Progenitor cell of endocrine pancreas (in vitro differentiated cells): ENCODE results near the gene RPH3AL. TPM values are rescaled to one million over a fixed set of nuclear protein-coding genes. Genes with fewer than 3 reads are reported as not detected.

ENCODE experiments used
- DNase-seq: peaks from one replicate; pipeline ENCODE4 v3.0.0; 2021; ENCODE audit warnings: low spot score; ENCODE audit not compliant: unreplicated experiment
- H3K27ac Mint-ChIP-seq: 2 replicates; pipeline ENCODE4 v1.8.0; 2021; ENCODE audit warnings: mild to moderate bottlenecking, moderate library complexity, mixed read lengths
- H3K27me3 Mint-ChIP-seq: 2 replicates; pipeline ENCODE4 v1.8.0; 2021; ENCODE audit warnings: mixed read lengths
- H3K36me3 Mint-ChIP-seq: 2 replicates; pipeline ENCODE4 v1.8.0; 2022; ENCODE audit warnings: mixed read lengths; ENCODE audit not compliant: insufficient read depth
- H3K4me1 Mint-ChIP-seq: 2 replicates; pipeline ENCODE4 v1.8.0; 2021; ENCODE audit warnings: low read depth, mixed read lengths
- H3K4me3 Mint-ChIP-seq: 2 replicates; pipeline ENCODE4 v1.8.0; 2021; ENCODE audit warnings: low read depth, mild to moderate bottlenecking, moderate library complexity, mixed read lengths
- H3K9me3 Mint-ChIP-seq: 2 replicates; pipeline ENCODE4 v1.8.0; 2021; ENCODE audit warnings: low read depth, mixed read lengths
- total RNA-seq: library from RNA; stranded (reverse); gene quantifications from 2 replicates; pipeline ENCODE4 v1.2.1, GENCODE V29; 2021
- TF ChIP-seq, protein P1 (sequence below): fragments of 200-600 bp; sonication (generic); IDR thresholded peaks from one replicate; pipeline ENCODE4 v1.5.0; 2021; ENCODE audit warnings: antibody characterized with exemption, mild to moderate bottlenecking; ENCODE audit not compliant: unreplicated experiment

Gene RPH3AL
- total RNA-seq, 1 donor from 2014 or later = 47.6 TPM

- TF ChIP-seq, protein P1, sequence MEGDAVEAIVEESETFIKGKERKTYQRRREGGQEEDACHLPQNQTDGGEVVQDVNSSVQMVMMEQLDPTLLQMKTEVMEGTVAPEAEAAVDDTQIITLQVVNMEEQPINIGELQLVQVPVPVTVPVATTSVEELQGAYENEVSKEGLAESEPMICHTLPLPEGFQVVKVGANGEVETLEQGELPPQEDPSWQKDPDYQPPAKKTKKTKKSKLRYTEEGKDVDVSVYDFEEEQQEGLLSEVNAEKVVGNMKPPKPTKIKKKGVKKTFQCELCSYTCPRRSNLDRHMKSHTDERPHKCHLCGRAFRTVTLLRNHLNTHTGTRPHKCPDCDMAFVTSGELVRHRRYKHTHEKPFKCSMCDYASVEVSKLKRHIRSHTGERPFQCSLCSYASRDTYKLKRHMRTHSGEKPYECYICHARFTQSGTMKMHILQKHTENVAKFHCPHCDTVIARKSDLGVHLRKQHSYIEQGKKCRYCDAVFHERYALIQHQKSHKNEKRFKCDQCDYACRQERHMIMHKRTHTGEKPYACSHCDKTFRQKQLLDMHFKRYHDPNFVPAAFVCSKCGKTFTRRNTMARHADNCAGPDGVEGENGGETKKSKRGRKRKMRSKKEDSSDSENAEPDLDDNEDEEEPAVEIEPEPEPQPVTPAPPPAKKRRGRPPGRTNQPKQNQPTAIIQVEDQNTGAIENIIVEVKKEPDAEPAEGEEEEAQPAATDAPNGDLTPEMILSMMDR = no peak
- Mint-ChIP-seq H3K36me3 (peaks cover 3% of the 10 kb centered on the region), H3K4me1 (peaks cover 2% of the 10 kb centered on the region), H3K27ac (no peak overlapping the region), H3K9me3 (no peaks in the 10 kb centered on the region), H3K27me3 (no peaks in the 10 kb centered on the region), H3K4me3 (no peak overlapping the region)
- DNase-seq = no peak
Observed at GRCh38 chr17:307741-308507, 44.7 kb downstream of the RPH3AL start.

DNA sequence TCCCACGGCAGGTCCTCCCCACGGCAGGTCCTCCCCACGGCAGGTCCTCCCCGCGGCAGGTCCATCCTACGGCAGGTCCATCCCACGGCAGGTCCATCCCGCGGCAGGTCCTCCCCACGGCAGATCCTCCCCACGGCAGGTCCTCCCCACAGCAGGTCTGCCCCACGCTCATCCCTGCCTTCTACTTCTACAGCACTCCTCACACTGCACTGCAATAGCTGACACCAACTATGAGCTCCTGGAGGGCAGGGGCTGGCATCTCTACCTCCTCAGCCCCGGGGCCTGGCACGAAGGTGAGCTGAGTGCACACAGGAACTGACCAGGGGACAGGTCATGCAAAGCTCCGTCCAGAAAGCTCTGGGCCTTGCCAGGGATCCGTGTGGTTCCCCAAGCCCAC lies 45.3 kb downstream of the RPH3AL start:
- no peak for DNase-seq
- H3K36me3 Mint-ChIP-seq = peaks cover 3% of the 10 kb centered on the region
- H3K9me3 Mint-ChIP-seq = no peaks in the 10 kb centered on the region
- H3K27me3 Mint-ChIP-seq = no peaks in the 10 kb centered on the region
- peaks cover 3% of the 10 kb centered on the region for H3K4me1 Mint-ChIP-seq
- no peak overlapping the region for H3K4me3 Mint-ChIP-seq
- no peak overlapping the region for H3K27ac Mint-ChIP-seq
- TF ChIP-seq, protein P1 = no peak

- no peak overlapping the region for H3K4me3 Mint-ChIP-seq
- no peak for DNase-seq
- H3K27ac Mint-ChIP-seq = no peak overlapping the region
- H3K4me1 Mint-ChIP-seq = peaks cover 5% of the 10 kb centered on the region
- TF ChIP-seq, protein P1 = no peak
- no peaks in the 10 kb centered on the region for H3K9me3 Mint-ChIP-seq
- H3K36me3 Mint-ChIP-seq = peaks cover 4% of the 10 kb centered on the region
- H3K27me3 Mint-ChIP-seq = no peaks in the 10 kb centered on the region
Observed at GRCh38 chr17:306536-307294, 45.9 kb downstream of the RPH3AL start.

- peaks cover 5% of the 10 kb centered on the region for H3K4me1 Mint-ChIP-seq
Observed at GRCh38 chr17:306116-306515, 46.5 kb downstream of the RPH3AL start.

More at GRCh38 chr17:306116-306515, 46.5 kb downstream of the RPH3AL start:
- Mint-ChIP-seq H3K27me3 (no peaks in the 10 kb centered on the region), H3K27ac (no peak overlapping the region), H3K9me3 (no peaks in the 10 kb centered on the region), H3K36me3 (peaks cover 4% of the 10 kb centered on the region), H3K4me3 (no peak overlapping the region)
- no peak for DNase-seq
- TF ChIP-seq, protein P1 = no peak
